Measurements from ENCODE around the gene CCDC85C.

- TF ChIP-seq POLR2AphosphoS5 (IDR thresholded peaks at IDR 0.05; ENCODE audit: low read depth, low read length) (no peak), POLR2A (IDR thresholded peaks at IDR 0.05; ENCODE audit: low read depth, low read length) (no peak), POU2F2 (IDR thresholded peaks at IDR 0.05; ENCODE audit: low read depth, low read length) (no peak), TAF1 (IDR thresholded peaks at IDR 0.05; ENCODE audit: low read depth, low read length) (no peak), PAX5 (IDR thresholded peaks at IDR 0.05; ENCODE audit: insufficient read depth, low read length, severe bottlenecking) (no peak), SPI1 (IDR thresholded peaks at IDR 0.05; ENCODE audit: low read depth, low read length) (no peak)
These were observed 88.5 kb downstream of the CCDC85C start for GRCh38 chr14:99515301-99516155.

Measured in GM12891 (cell line).